ENCODE data around the gene R3HDM4.

R3HDM4 gene

DNA sequence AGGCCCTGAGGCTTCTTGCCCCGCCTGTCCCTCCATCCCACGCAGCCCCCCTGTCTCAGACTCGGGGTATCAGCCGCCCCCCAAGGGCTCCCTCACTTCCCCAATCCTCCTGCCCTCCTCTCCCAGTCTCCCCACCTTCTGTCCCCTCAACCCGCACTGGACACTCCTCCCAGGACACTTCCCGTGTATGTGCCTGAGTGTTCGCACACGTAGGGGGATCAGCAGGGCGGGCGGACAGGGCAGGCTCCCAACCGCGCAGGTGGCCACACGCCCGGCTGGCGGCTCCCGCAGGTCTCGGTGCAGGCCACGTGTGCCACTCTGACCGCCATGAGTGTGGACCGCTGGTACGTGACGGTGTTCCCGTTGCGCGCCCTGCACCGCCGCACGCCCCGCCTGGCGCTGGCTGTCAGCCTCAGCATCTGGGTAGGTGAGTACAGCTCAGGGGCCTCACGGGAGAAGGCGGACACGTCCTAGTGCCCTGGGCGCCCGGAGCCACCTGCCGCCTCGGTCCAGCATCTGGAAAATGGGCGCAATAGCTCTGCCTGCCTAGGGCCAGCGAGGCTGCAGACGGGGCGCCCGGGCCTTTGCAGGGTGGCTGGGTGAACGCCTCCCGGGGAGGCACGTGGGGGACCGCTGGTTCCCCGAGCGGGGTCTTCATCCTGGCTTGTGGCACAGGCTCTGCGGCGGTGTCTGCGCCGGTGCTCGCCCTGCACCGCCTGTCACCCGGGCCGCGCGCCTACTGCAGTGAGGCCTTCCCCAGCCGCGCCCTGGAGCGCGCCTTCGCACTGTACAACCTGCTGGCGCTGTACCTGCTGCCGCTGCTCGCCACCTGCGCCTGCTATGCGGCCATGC is 6.4 kb upstream of the R3HDM4 start:
- Histone ChIP-seq H3K4me2 (ENCODE audit: low read depth, low read length, poor library complexity, severe bottlenecking) (no peak overlapping the region), H3K27me3 (ENCODE audit: insufficient read depth, low read length, poor library complexity, severe bottlenecking) (no peaks in the 10 kb centered on the region), H3K9me2 (replicated peaks; ENCODE audit: low read depth, low read length) (no peaks in the 10 kb centered on the region), H3K79me2 (ENCODE audit: insufficient read depth, low read length) (no peaks in the 10 kb centered on the region), H3F3A (ENCODE audit: low read depth) (peaks cover 2% of the 10 kb centered on the region; the same call in 1 of the 2 replicates), H4K20me1 (ENCODE audit: insufficient read depth, low read length, poor library complexity, severe bottlenecking) (no peaks in the 10 kb centered on the region), H3K9ac (ENCODE audit: low read depth, low read length, poor library complexity, severe bottlenecking) (no peak overlapping the region), H3K36me3 (ENCODE audit: insufficient read depth, low read length) (no peaks in the 10 kb centered on the region), H2AFZ (ENCODE audit: low read length) (no peak overlapping the region), H3K4me1 (ENCODE audit: insufficient read depth, low read length, poor library complexity, severe bottlenecking) (peaks cover 2% of the 10 kb centered on the region), H3K4me3 (ENCODE audit: low read length, poor library complexity, severe bottlenecking) (no peak overlapping the region), H3K9me3 (ENCODE audit: insufficient read depth, low read depth, low read length) (no peaks in the 10 kb centered on the region)
- TF ChIP-seq, protein P1, sequence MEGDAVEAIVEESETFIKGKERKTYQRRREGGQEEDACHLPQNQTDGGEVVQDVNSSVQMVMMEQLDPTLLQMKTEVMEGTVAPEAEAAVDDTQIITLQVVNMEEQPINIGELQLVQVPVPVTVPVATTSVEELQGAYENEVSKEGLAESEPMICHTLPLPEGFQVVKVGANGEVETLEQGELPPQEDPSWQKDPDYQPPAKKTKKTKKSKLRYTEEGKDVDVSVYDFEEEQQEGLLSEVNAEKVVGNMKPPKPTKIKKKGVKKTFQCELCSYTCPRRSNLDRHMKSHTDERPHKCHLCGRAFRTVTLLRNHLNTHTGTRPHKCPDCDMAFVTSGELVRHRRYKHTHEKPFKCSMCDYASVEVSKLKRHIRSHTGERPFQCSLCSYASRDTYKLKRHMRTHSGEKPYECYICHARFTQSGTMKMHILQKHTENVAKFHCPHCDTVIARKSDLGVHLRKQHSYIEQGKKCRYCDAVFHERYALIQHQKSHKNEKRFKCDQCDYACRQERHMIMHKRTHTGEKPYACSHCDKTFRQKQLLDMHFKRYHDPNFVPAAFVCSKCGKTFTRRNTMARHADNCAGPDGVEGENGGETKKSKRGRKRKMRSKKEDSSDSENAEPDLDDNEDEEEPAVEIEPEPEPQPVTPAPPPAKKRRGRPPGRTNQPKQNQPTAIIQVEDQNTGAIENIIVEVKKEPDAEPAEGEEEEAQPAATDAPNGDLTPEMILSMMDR (conservative IDR thresholded peaks at IDR 0.05; ENCODE audit: low read length): no peak
- TF ChIP-seq EZH2phosphoT487 (IDR thresholded peaks at IDR 0.05; ENCODE audit: borderline replicate concordance): no peak

DNA sequence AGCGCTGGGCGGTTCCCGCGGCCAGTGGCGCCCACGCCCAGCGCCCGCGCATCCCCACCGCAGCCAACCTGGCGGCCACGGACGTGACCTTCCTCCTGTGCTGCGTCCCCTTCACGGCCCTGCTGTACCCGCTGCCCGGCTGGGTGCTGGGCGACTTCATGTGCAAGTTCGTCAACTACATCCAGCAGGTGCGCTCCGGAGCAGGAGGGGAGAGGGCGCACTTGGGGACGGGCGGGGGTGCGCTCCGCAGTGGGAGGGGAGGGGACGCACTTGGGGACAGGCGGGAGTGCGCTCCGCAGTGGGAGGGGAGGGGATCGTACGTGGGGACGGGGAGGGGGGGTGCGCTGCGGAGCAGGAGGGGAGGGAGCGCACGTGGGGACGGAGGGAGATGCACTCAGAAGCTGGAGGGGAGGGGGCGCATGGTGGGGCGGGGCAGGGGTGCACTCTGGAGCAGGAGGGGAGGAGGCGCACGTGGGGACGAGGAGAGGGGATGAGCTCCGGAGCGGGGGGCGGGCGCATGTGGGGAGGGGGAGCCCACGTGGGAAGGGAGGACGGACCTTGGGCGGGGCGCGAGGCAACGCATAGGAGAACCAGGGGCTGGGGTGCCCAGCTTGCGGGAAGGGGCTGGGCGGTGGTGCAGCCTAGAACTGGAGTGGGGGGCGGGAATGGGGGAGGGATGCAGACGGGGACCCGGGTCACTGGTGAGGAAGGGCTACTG is 5.6 kb upstream of the R3HDM4 start:
- Histone ChIP-seq H3F3A (ENCODE audit: low read depth) (peaks cover 2% of the 10 kb centered on the region; the same call in 1 of the 2 replicates), H3K4me1 (ENCODE audit: insufficient read depth, low read length, poor library complexity, severe bottlenecking) (peaks cover 4% of the 10 kb centered on the region), H3K79me2 (ENCODE audit: insufficient read depth, low read length) (peaks cover 1% of the 10 kb centered on the region; the same call in 1 of the 2 replicates), H3K4me3 (ENCODE audit: low read length, poor library complexity, severe bottlenecking) (no peak overlapping the region), H3K9me2 (replicated peaks; ENCODE audit: low read depth, low read length) (no peaks in the 10 kb centered on the region), H3K4me2 (ENCODE audit: low read depth, low read length, poor library complexity, severe bottlenecking) (no peak overlapping the region), H3K9ac (ENCODE audit: low read depth, low read length, poor library complexity, severe bottlenecking) (no peak overlapping the region), H3K9me3 (ENCODE audit: insufficient read depth, low read depth, low read length) (no peaks in the 10 kb centered on the region), H3K36me3 (ENCODE audit: insufficient read depth, low read length) (no peaks in the 10 kb centered on the region), H4K20me1 (ENCODE audit: insufficient read depth, low read length, poor library complexity, severe bottlenecking) (no peaks in the 10 kb centered on the region), H3K27me3 (ENCODE audit: insufficient read depth, low read length, poor library complexity, severe bottlenecking) (no peaks in the 10 kb centered on the region), H2AFZ (ENCODE audit: low read length) (no peak overlapping the region)
- TF ChIP-seq, protein P1 (conservative IDR thresholded peaks at IDR 0.05; ENCODE audit: low read length): no peak
- no peak for TF ChIP-seq EZH2phosphoT487 (IDR thresholded peaks at IDR 0.05; ENCODE audit: borderline replicate concordance)

DNA sequence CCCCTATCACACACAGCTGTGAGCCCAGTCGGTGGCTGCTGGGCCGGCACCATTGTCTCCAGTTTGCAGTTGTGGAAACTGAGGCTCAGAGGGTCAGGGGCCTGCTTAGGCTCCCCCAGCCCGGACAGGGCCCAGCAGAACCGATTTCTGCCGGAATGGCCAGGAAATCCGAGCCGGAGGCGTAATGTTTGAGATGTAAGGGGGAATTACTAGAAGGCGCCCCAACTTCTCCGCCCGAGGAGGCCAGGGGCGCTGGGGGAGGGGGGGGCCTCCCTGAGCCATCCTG is 5.1 kb upstream of the R3HDM4 start:
- no peak overlapping the region for H2AFZ ChIP-seq (ENCODE audit: low read length)
- H3K4me2 ChIP-seq (ENCODE audit: low read depth, low read length, poor library complexity, severe bottlenecking): no peak overlapping the region
- peaks cover 8% of the 10 kb centered on the region for H3K4me1 ChIP-seq (ENCODE audit: insufficient read depth, low read length, poor library complexity, severe bottlenecking)
- peaks cover 6% of the 10 kb centered on the region; the same call in 1 of the 2 replicates for H3K79me2 ChIP-seq (ENCODE audit: insufficient read depth, low read length)
- peaks cover 2% of the 10 kb centered on the region; the same call in 1 of the 2 replicates for H3F3A ChIP-seq (ENCODE audit: low read depth)
- H3K27me3 ChIP-seq (ENCODE audit: insufficient read depth, low read length, poor library complexity, severe bottlenecking): no peaks in the 10 kb centered on the region
- H3K4me3 ChIP-seq (ENCODE audit: low read length, poor library complexity, severe bottlenecking): no peak overlapping the region
- no peaks in the 10 kb centered on the region for H3K9me2 ChIP-seq (replicated peaks; ENCODE audit: low read depth, low read length)
- no peaks in the 10 kb centered on the region for H3K36me3 ChIP-seq (ENCODE audit: insufficient read depth, low read length)
- H3K9ac ChIP-seq (ENCODE audit: low read depth, low read length, poor library complexity, severe bottlenecking): no peak overlapping the region
- TF ChIP-seq, protein P1 (conservative IDR thresholded peaks at IDR 0.05; ENCODE audit: low read length): no peak
- no peak for TF ChIP-seq EZH2phosphoT487 (IDR thresholded peaks at IDR 0.05; ENCODE audit: borderline replicate concordance)
- H4K20me1 ChIP-seq (ENCODE audit: insufficient read depth, low read length, poor library complexity, severe bottlenecking): no peaks in the 10 kb centered on the region
- H3K9me3 ChIP-seq (ENCODE audit: insufficient read depth, low read depth, low read length): no peaks in the 10 kb centered on the region

Data from Loucy (cell line).